Activated CD8-positive, alpha-beta memory T cell treated with anti-CD3 and anti-CD28 coated beads for 36 hours (primary cell): ENCODE measurements around the gene ELF1. TPM values are rescaled to one million over a fixed set of nuclear protein-coding genes. Genes with fewer than 3 reads are reported as not detected.

Experiments
- CTCF ChIA-PET: fragments of 350-600 bp; sonication (Branson Sonifier 250); formaldehyde crosslinking; loops from one replicate; lab custom pipeline; 2021; ENCODE audit warnings: antibody characterized with exemption; lab: Charles Lee
- POLR2A ChIA-PET: fragments of 350-600 bp; sonication (Branson Sonifier 250); formaldehyde crosslinking; loops from one replicate; lab custom pipeline; 2021; ENCODE audit warnings: antibody characterized with exemption; lab: Charles Lee
- total RNA-seq, 2 experiments: library from RNA; stranded (reverse); gene quantifications; one replicate each; pipeline ENCODE4 v1.2.3, GENCODE V29; 2021

The ELF1 gene
- 10 to 100 TPM; 68.9 to 69.4 TPM for total RNA-seq

GRCh38 chr13:41019011-41019487 is at the start of gene ELF1:
Gene ELF1 (minus strand): TSS chr13:41019316. CDS start chr13:40982054, 37,262 bp downstream.
- CTCF ChIA-PET: interaction anchor here (0.6 to 1.5 kb wide), 4 partner anchors 44 to 241 kb away, joined by 3 to 6 read pairs (median 4); no protein-coding TSS in a partner anchor
- POLR2A ChIA-PET: interaction anchor here (0.6 to 2.6 kb wide), 3 partner anchors 40 to 98 kb away, joined by 3 to 12 read pairs (median 5); partner anchors contain the start of gene WBP4

DNA sequence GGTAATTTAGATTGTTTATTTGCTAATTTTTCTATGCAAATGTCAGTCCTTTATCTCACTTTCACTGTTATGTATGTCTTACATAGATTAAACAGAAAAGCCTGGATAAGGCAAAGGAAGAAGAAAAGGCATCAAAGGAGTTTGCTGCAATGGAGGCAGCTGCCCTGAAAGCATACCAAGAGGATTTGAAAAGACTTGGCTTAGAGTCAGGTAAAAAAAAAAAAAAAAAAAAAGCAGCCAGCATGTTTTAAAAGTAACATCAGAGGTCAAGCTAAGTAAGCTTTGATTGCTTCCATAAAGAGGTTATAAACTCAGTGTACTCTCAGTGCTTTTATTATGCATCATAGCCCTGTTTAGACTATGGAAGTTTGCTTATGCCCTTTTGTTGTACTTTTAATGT is 46.0 kb upstream of the ELF1 start:
- ChIA-PET POLR2A (interaction anchor here (0.6 kb wide), 1 partner anchor 168 kb away, joined by 6 read pairs; no protein-coding TSS in a partner anchor), CTCF (no interaction called here)

DNA sequence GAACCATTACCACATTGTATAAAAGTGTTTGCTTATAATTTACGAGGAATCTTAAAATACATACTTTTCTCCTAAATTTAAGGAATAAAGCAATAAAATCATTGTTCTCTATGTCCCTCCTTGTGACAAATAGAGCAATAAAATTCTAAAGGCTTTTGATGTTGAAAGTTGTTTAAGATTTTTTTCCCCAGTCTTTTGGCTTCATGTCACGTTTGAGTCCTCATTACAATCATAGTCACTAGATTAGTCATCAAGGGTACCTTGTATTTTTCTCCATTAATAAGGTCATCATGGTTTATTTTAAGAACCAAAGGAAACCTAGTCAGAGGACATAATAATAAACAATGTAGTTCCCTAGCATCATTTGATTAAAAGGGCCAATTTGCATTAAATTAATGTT is 45.4 kb upstream of the ELF1 start:
- CTCF ChIA-PET: no interaction called here
- POLR2A ChIA-PET: no interaction called here

- POLR2A ChIA-PET: interaction anchor here (1.7 kb wide), 1 partner anchor 43 kb away, joined by 5 read pairs; the partner anchor contains the start of gene ELF1
These were observed 43.1 kb upstream of the ELF1 start for GRCh38 chr13:41061914-41062837.

GRCh38 chr13:41061075-41061913 is 42.2 kb upstream of the ELF1 start, which contains the start of gene WBP4:
Gene WBP4 (plus strand): TSS chr13:41061509. CDS start chr13:41061674, 165 bp downstream.
- POLR2A ChIA-PET: interaction anchor here (0.6 to 1.7 kb wide), 8 partner anchors 36 to 872 kb away, joined by 3 to 5 read pairs (median 3); partner anchors contain the start of gene ELF1
- CTCF ChIA-PET: interaction anchor here (0.6 to 1.3 kb wide), 5 partner anchors 10 to 132 kb away, joined by 3 to 4 read pairs (median 3); no protein-coding TSS in a partner anchor

More at GRCh38 chr13:41061914-41062837, 43.1 kb upstream of the ELF1 start:
- CTCF ChIA-PET: interaction anchor here (1.2 to 1.3 kb wide), 2 partner anchors 12 to 131 kb away, joined by 3 read pairs; no protein-coding TSS in a partner anchor

GRCh38 chr13:41060724-41061074 is 41.6 kb upstream of the ELF1 start:
- ChIA-PET POLR2A (interaction anchor here (0.6 to 1.7 kb wide), 7 partner anchors 35 to 871 kb away, joined by 3 to 5 read pairs (median 3); partner anchors contain the start of gene ELF1), CTCF (interaction anchor here (0.6 to 1.3 kb wide), 5 partner anchors 10 to 133 kb away, joined by 3 to 4 read pairs (median 3); no protein-coding TSS in a partner anchor)

DNA sequence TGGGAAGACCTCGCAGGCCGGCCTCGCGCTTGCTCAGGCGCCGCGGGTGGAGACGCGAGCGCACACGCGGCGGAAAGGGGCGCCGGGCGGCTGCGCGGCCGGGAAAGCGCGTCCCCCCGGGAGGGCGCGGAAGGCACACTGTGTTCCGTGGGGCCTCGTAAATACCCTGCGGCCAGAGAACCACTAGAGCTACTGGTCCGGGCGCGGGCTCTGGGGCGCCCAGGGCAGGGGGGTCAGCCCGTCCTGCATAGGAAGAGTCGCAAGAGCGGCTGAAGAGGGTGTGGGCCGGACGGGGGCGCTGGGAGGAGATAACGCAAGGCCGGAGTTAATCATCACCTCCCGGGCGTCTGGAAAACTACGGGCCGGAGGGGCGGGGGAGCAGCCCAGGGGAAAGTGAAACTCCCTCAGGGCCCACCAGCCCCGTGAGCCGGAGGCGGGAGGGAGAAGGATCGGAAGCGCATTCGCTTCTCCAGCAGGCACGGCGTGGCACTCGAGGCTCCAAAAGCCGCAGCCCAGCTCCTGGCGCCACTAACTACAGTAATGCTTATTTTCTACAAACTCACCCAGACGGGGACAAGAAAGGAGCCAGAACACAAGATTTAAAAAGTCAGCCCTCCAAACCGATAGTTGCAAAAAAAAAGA is 41.1 kb upstream of the ELF1 start:
- ChIA-PET POLR2A (interaction anchor here (1.2 to 1.7 kb wide), 3 partner anchors 35 to 43 kb away, joined by 3 to 5 read pairs (median 3); partner anchors contain the start of gene ELF1), CTCF (interaction anchor here (0.6 to 0.9 kb wide), 3 partner anchors 9 to 284 kb away, joined by 4 to 5 read pairs (median 4); no protein-coding TSS in a partner anchor)

GRCh38 chr13:41059456-41060081 is 40.5 kb upstream of the ELF1 start:
- CTCF ChIA-PET: interaction anchor here (0.6 kb wide), 1 partner anchor 283 kb away, joined by 5 read pairs; no protein-coding TSS in a partner anchor

GRCh38 chr13:41058295-41059070 is 39.4 kb upstream of the ELF1 start:
- CTCF ChIA-PET: no interaction called here
- POLR2A ChIA-PET: no interaction called here

More at GRCh38 chr13:41059456-41060081, 40.5 kb upstream of the ELF1 start:
- POLR2A ChIA-PET: interaction anchor here (1.6 kb wide), 1 partner anchor 42 kb away, joined by 3 read pairs; no protein-coding TSS in a partner anchor

DNA sequence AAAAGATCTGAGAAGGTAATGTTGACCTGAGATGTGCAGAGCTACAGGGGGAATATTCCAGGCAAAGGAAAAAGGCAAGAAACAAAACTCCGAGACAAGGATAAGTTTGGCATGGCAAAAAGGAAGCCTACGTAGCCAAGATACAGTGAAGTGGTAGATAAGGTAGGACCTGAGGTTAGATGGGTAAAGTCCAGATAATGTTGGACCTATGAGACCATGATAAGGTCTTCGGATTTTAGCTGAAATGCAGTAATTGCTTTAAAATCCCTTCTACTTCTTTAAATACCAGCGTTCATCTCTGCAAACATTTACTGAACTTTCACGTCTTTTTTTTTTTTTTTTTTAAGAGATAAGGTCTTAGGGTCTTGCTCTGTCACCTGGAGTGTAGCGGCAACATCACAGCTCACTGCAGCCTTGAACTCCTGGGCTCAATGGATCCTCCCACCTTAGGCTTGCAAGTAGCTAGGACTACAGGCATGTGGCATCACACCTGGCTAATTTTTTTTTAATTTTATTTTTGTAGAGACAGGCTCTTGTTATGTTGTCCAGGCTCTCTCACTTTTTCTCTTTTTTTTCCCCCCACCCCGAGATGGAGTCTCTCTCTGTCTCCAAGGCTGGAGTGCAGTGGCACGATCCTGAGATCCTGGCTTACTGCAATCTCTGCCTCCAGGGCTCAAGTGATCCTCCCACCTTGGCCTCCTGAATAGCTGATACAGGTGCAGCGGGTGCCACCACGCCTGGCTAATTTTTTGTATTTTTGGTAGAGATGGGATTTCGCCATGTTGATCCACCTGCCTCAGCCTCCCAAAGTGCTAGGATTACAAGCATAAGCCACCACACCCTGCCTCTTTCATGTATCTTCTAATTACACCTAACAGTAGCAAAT is 38.0 kb upstream of the ELF1 start:
- ChIA-PET CTCF (no interaction called here), POLR2A (interaction anchor here (0.5 kb wide), 1 partner anchor 70 kb away, joined by 5 read pairs; no protein-coding TSS in a partner anchor)

DNA sequence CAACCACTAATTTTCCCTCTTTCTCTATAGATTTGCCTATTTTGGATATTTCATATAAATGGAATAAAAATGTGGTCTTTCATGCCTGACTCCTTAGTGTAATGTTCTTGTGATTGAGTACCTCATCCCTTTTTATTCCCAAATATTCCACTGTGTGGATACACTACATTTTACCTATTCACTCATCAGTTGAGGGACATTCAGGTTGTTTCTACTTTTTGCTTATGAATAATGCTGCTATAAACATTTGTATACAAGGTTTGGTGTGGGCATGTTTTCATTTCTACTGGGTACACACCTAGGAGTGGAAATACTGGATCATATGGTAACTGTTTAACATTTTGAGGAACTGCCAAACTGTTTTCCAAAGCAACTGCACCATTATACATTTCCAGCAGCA is 37.1 kb upstream of the ELF1 start:
- CTCF ChIA-PET: no interaction called here
- POLR2A ChIA-PET: no interaction called here

DNA sequence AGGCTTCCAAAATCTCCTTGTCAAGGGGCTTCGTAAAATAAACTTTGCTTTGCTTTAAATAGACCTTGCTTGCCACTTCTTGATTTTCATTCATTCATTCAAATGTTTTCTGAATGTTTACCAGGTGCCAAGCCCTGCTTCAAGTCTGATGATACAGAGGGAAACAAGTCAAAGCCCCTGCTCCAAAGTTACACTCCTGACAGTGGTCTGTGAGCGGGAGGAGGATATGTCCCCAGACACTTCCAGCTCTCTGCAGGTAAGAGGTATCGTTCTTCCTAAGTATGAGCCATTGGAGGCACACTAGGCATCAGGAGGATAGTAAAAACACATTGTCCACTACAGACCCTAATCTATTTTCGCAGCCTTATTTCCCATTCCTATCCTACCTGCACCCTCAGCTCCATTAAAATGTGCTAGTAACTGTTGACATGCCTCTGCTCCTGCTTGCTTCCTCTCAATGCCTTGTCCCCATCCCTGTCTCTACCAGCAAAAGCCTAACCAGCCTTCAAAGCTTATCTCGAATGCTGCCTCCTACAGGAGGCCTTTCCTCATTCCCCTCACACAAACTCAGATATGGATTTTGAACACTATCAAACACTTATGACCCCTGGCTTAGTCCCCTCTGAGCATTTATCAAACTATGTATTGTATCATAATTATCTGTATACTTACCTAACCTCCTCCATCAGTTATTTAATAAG is 36.0 kb upstream of the ELF1 start:
- POLR2A ChIA-PET: no interaction called here
- CTCF ChIA-PET: interaction anchor here (0.9 to 1.2 kb wide), 3 partner anchors 15 to 31 kb away, joined by 3 to 4 read pairs (median 3); no protein-coding TSS in a partner anchor

DNA sequence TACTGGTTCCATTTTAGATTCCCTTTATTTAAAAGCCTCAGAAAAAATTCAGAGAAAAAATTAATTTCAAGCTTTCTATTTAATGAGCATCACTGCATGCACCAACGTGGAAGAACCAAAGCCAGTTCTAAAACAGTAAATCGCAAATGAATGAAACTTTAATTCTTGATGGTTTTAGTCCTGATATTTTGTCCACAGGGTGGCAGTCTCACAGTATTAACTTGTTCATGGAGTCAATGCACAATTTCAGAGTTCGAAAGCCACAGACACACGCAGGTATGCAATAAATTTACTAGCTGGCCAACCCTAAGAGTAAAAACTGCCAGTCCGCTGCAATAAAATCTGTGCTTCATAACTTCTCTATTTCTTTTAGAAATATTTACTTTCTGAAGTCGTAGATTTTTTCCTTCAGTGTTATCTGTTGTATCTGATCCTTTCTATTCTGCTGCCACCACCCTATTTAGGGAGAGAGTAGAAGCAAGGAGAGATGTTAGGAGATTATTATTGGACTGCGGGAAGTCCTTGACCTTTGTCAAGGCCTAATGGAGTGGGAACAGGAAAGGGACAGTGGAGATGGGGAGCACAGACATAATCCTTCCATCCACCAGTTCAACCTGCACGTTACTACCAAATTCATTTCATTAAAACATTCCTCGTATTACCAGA is 35.2 kb upstream of the ELF1 start:
- CTCF ChIA-PET: interaction anchor here (0.9 to 1.3 kb wide), 5 partner anchors 16 to 209 kb away, joined by 3 to 4 read pairs (median 3); partner anchors contain the start of gene MTRF1
- POLR2A ChIA-PET: no interaction called here

DNA sequence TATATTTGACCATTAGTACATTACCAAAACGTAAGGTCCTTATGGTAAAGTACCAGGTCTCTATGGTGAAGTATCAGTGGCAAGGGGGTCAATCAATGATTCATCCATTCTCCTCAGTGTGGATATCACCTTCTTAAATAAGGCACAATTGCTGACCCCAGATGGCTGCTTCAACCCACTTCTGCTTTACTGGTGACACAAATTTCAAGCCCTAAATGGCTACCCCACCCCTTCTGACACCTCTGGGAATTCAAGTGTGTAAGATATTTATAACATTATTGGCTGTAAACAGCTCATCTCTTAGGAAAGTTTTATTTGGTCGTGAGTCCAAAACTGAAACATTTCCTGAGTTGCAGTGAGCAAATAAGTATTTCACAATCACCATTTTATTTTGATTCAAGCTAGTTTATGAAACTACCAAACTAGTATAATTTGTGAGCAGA is 34.3 kb upstream of the ELF1 start:
- ChIA-PET CTCF (interaction anchor here (1.1 to 1.3 kb wide), 2 partner anchors 79 to 210 kb away, joined by 3 read pairs; partner anchors contain the start of gene MTRF1), POLR2A (no interaction called here)
